HUES64 (cell line): ENCODE data around the gene SLC4A2.

ENCODE experiments used
- H3K27ac ChIP-seq: 2 replicates; pipeline ENCODE4 v1.7.0; 2013; ENCODE audit warnings: low read depth, low read length, inconsistent platforms
- H3K27me3 ChIP-seq: 2 replicates; pipeline ENCODE4 v1.6.1; 2013; ENCODE audit warnings: mild to moderate bottlenecking, low read length; ENCODE audit not compliant: insufficient read depth
- H3K36me3 ChIP-seq: 2 replicates; pipeline ENCODE4 v1.6.1; 2013; ENCODE audit warnings: mild to moderate bottlenecking, low read length; ENCODE audit not compliant: insufficient read depth
- H3K4me1 ChIP-seq: 2 replicates; pipeline ENCODE4 v1.6.1; 2013; ENCODE audit warnings: mild to moderate bottlenecking, low read length, moderate library complexity; ENCODE audit not compliant: insufficient read depth
- H3K4me3 ChIP-seq: 2 replicates; pipeline ENCODE4 v1.5.1; 2013; ENCODE audit warnings: mild to moderate bottlenecking, low read length, moderate library complexity
- H3K9ac ChIP-seq: 2 replicates; pipeline ENCODE4 v1.6.1; 2013; ENCODE audit warnings: mild to moderate bottlenecking, low read depth, low read length
- H3K9me3 ChIP-seq: 2 replicates; pipeline ENCODE4 v1.6.1; 2013; ENCODE audit warnings: low read depth, low read length; ENCODE audit not compliant: insufficient read depth
- WGBS: fragments of 150-250, 120-280 bp; methylation state at CpG from one replicate; pipeline ENCODE4 v1.1.7; 2013; ENCODE audit warnings: missing lambda C conversion rate; 5-methylcytosine and 5-hydroxymethylcytosine counted together

SLC4A2 gene

GRCh38 chr7:151065516-151065915 is 6.1 kb downstream of the SLC4A2 start:
- Histone ChIP-seq H3K36me3 (peaks cover 59% of the 10 kb centered on the region), H3K9me3 (no peaks in the 10 kb centered on the region), H3K4me1 (peaks cover 17% of the 10 kb centered on the region), H3K9ac (no peak overlapping the region), H3K27me3 (peaks cover 4% of the 10 kb centered on the region; the same call in 1 of the 2 replicates), H3K4me3 (no peak overlapping the region), H3K27ac (no peak overlapping the region)
- WGBS: 95% methylated on average over 14 of the region's 14 CpGs

GRCh38 chr7:151066273-151066974 is 7.0 kb downstream of the SLC4A2 start:
- H3K27ac ChIP-seq: no peak overlapping the region
- peaks cover 66% of the 10 kb centered on the region for H3K36me3 ChIP-seq

GRCh38 chr7:151068069-151068773 is 8.8 kb downstream of the SLC4A2 start:
- 79% methylated on average over 12 of the region's 12 CpGs for WGBS
- H3K36me3 ChIP-seq: peaks cover 81% of the 10 kb centered on the region

More at GRCh38 chr7:151066273-151066974, 7.0 kb downstream of the SLC4A2 start:
- Histone ChIP-seq H3K9ac (no peak overlapping the region), H3K9me3 (no peaks in the 10 kb centered on the region), H3K4me3 (no peak overlapping the region), H3K4me1 (peaks cover 10% of the 10 kb centered on the region), H3K27me3 (no peaks in the 10 kb centered on the region)
- WGBS: 95% methylated on average over 39 of the region's 39 CpGs

DNA sequence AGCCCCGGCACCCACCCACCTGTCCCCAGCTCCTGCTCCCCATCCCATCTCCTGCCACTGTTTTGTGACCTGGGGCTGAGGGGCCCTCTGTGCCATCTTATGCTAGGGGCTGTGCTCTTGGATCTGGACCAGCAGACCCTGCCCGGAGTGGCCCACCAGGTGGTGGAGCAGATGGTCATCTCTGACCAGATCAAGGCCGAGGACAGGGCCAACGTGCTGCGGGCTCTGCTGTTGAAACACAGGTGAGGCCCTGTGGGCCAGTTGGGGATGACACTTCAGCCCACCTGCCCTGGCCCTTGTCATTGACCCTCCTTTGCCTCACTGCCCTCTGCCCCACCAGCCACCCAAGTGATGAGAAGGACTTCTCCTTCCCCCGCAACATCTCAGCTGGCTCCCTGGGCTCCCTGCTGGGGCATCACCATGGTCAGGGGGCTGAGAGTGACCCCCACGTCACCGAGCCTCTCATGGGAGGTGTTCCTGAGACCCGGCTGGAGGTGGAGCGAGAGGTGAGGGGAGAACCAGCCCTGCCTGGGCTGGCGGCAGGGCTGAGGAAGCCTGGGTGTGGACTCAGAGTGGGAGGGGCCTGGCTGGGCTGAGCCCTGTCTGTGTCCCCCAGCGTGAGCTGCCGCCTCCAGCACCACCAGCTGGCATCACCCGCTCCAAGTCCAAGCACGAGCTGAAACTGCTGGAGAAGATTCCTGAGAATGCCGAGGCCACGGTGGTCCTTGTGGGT is 10.6 kb downstream of the SLC4A2 start:
- H3K9me3 ChIP-seq: no peaks in the 10 kb centered on the region
- peaks cover 92% of the 10 kb centered on the region for H3K36me3 ChIP-seq
- 95% methylated on average over 17 of the region's 17 CpGs for WGBS
- H3K27ac ChIP-seq: no peak overlapping the region
- H3K27me3 ChIP-seq: no peaks in the 10 kb centered on the region
- H3K4me1 ChIP-seq: no peaks in the 10 kb centered on the region
- H3K4me3 ChIP-seq: no peak overlapping the region
- no peak overlapping the region for H3K9ac ChIP-seq

More at GRCh38 chr7:151068069-151068773, 8.8 kb downstream of the SLC4A2 start:
- Histone ChIP-seq H3K4me3 (no peak overlapping the region), H3K4me1 (no peaks in the 10 kb centered on the region), H3K27ac (peak overlapping the region; percentile 65; the same call in 1 of the 2 replicates), H3K9me3 (no peaks in the 10 kb centered on the region), H3K9ac (no peak overlapping the region), H3K27me3 (no peaks in the 10 kb centered on the region)

DNA sequence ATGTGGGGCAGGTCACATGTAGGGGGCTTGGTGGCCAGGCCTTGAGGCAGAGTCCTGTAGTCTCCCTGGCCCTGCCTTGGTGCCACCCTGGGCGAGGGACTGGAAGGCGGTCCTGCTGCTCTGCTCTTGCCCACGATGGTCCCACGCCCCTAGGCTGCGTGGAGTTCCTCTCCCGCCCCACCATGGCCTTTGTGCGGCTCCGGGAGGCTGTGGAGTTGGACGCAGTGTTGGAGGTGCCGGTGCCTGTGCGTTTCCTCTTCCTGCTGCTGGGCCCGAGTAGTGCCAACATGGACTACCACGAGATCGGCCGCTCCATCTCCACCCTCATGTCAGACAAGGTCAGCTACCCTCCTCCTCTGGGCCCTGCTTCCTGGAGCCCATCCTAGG is 11.2 kb downstream of the SLC4A2 start:
- no peaks in the 10 kb centered on the region for H3K9me3 ChIP-seq
- no peak overlapping the region for H3K27ac ChIP-seq
- peaks cover 92% of the 10 kb centered on the region for H3K36me3 ChIP-seq
- no peak overlapping the region for H3K9ac ChIP-seq
- H3K27me3 ChIP-seq: no peaks in the 10 kb centered on the region
- WGBS: 96% methylated on average over 15 of the region's 15 CpGs
- no peak overlapping the region for H3K4me3 ChIP-seq
- H3K4me1 ChIP-seq: no peaks in the 10 kb centered on the region

DNA sequence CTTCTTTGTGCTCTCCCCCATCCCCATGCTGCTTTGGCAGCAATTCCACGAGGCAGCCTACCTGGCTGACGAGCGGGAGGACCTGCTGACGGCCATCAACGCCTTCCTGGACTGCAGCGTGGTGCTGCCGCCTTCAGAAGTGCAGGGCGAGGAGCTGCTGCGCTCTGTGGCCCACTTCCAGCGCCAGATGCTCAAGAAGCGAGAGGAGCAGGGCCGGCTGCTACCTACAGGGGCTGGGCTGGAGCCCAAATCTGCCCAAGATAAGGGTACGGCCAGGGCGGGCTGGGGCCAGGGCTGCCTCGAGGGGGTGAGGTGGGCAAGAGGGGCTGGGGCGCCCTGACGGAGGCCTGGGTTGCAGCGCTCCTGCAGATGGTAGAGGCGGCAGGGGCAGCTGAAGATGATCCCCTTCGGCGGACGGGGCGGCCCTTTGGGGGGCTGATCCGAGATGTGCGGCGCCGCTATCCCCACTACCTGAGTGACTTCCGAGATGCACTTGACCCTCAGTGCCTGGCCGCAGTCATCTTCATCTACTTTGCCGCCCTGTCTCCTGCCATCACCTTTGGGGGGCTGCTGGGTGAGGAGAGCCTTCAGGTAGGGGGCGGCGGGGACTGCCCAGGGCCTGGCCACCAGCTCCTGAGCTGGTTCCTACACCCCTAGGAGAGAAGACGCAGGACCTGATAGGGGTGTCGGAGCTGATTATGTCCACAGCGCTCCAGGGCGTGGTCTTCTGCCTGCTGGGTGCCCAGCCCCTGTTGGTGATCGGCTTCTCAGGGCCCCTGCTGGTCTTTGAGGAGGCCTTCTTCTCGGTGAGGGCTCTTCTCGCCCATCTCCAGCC is 11.9 kb downstream of the SLC4A2 start:
- H3K27me3 ChIP-seq: no peaks in the 10 kb centered on the region
- no peaks in the 10 kb centered on the region for H3K9me3 ChIP-seq
- no peak overlapping the region for H3K27ac ChIP-seq
- H3K36me3 ChIP-seq: peaks cover 92% of the 10 kb centered on the region
- H3K4me1 ChIP-seq: peaks cover 3% of the 10 kb centered on the region; the same call in 1 of the 2 replicates
- no peak overlapping the region for H3K9ac ChIP-seq
- no peak overlapping the region for H3K4me3 ChIP-seq
- WGBS: 94% methylated on average over 39 of the region's 39 CpGs

GRCh38 chr7:151073990-151074389 is 14.6 kb downstream of the SLC4A2 start:
- Histone ChIP-seq H3K36me3 (peaks cover 68% of the 10 kb centered on the region), H3K9ac (no peak overlapping the region), H3K4me3 (no peak overlapping the region), H3K4me1 (peaks cover 7% of the 10 kb centered on the region), H3K27me3 (no peaks in the 10 kb centered on the region), H3K27ac (no peak overlapping the region), H3K9me3 (no peaks in the 10 kb centered on the region)
- 94% methylated on average over 17 of the region's 17 CpGs for WGBS

DNA sequence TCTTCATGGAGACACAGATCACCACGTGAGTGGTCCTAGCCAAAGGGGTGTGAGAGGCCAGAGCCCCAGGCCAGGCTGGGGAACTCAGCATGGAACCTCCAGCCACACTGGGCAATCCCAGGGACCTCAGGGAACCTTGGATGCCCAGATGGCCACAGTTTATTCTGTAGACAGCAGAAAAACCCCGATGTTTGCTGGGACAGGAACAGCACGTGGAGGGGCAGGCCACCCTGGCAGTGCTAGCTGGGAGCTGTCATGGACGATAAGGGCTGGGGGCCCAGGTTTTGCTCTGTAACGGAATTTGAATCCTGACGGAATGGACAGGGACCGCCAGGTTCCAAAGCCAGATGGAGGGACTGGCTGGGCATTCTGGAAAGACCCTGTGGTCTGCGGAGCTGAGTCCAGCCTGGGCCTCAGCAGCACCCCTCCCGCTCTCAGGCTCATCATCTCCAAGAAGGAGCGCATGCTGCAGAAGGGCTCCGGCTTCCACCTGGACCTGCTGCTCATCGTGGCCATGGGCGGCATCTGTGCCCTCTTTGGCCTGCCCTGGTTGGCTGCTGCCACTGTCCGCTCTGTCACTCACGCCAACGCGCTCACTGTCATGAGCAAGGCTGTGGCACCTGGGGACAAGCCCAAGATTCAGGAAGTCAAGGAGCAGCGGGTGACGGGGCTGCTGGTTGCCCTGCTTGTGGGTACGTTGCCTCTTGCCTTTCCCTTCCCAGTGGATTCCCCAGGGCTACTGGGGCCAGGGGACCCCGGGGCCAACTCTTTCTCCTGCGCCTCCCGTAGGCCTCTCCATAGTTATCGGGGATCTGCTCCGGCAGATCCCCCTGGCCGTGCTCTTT is 15.7 kb downstream of the SLC4A2 start:
- WGBS: 96% methylated on average over 26 of the region's 26 CpGs
- Histone ChIP-seq H3K4me3 (no peak overlapping the region), H3K36me3 (peaks cover 57% of the 10 kb centered on the region), H3K27ac (no peak overlapping the region), H3K9me3 (no peaks in the 10 kb centered on the region), H3K9ac (no peak overlapping the region), H3K27me3 (no peaks in the 10 kb centered on the region), H3K4me1 (peaks cover 16% of the 10 kb centered on the region)

DNA sequence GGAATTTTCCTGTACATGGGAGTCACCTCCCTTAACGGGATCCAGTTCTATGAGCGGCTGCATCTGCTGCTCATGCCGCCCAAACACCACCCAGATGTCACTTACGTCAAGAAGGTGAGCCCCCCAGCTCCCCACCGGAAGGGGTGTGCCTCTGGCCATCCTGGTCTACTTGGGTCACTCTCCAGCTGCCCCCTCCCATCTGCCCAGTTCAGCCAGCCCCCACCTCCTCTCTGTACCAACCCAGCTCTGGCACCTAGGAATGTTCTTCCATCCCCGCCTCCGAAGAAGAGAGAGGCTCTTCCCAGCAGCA is 16.2 kb downstream of the SLC4A2 start:
- Histone ChIP-seq H3K9me3 (no peaks in the 10 kb centered on the region), H3K4me3 (no peak overlapping the region), H3K27ac (no peak overlapping the region), H3K36me3 (peaks cover 51% of the 10 kb centered on the region), H3K27me3 (no peaks in the 10 kb centered on the region), H3K4me1 (peaks cover 16% of the 10 kb centered on the region), H3K9ac (no peak overlapping the region)
- 91% methylated on average over 7 of the region's 7 CpGs for whole genome bisulfite sequencing

DNA sequence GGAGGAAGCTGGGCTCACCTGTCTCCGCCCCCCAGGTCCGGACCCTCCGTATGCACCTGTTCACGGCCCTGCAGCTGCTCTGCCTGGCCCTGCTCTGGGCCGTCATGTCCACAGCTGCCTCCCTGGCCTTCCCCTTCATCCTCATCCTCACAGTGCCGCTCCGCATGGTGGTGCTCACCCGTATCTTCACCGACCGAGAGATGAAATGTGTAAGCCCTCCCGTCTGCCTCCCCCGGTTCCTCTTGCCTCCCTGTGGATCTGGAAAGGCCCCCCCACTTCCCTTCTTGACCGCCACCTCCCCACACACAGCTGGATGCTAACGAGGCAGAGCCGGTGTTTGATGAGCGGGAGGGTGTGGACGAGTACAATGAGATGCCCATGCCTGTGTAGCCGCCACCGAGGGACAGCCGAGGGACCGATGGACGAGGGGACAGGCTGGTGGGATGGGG is 16.6 kb downstream of the SLC4A2 start:
- Histone ChIP-seq H3K4me1 (peaks cover 16% of the 10 kb centered on the region), H3K27ac (no peak overlapping the region), H3K36me3 (peaks cover 48% of the 10 kb centered on the region), H3K4me3 (no peak overlapping the region), H3K9ac (no peak overlapping the region), H3K27me3 (no peaks in the 10 kb centered on the region), H3K9me3 (no peaks in the 10 kb centered on the region)
- 76% methylated on average over 18 of the region's 22 CpGs for WGBS
